ENCODE measurements around the gene ZZZ3. TPM values are rescaled to one million over a fixed set of nuclear protein-coding genes. Genes with fewer than 3 reads are reported as not detected.
"Not testable (repeated sequence)": the region's sequence is repeated elsewhere in the genome, so short reads cannot be mapped to it uniquely, and the experiment has no call there.

The ZZZ3 gene
- total RNA-seq, 1 experiment from 2014 or later = 25.4 TPM

DNA sequence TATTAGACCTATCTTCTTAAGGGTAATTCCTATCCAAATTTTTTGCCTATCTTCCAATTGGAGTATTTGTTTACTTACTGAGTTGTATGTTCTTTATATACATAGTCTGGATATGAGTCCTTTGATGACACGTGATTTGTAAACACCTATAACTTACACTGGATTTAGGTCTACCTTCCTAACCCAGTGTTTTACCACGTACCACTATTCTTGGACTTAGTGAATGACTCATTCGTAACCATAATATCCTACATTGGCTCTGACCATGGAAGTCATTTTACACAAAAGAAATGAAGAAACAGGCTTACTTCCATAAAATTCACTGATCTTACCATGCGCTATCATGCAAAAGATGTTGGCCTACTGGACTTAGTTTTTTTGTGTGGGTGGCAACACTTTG is 23.9 kb upstream of the ZZZ3 start:
- H3K9me3 Mint-ChIP-seq (ENCODE audit: unreplicated experiment) = no peaks in the 10 kb centered on the region
- POLR2A ChIA-PET = no interaction called here
- no peaks in the 10 kb centered on the region for H3K9me3 ChIP-seq
- no peaks in the 10 kb centered on the region for H3K4me1 ChIP-seq
- CTCF ChIA-PET = no interaction called here
- BruUV-seq (replicated peaks) = no TSS peak
- H3K4me3 Mint-ChIP-seq (ENCODE audit: unreplicated experiment) = no peak overlapping the region
- no peak for DNase-seq
- TF ChIP-seq, protein P1, sequence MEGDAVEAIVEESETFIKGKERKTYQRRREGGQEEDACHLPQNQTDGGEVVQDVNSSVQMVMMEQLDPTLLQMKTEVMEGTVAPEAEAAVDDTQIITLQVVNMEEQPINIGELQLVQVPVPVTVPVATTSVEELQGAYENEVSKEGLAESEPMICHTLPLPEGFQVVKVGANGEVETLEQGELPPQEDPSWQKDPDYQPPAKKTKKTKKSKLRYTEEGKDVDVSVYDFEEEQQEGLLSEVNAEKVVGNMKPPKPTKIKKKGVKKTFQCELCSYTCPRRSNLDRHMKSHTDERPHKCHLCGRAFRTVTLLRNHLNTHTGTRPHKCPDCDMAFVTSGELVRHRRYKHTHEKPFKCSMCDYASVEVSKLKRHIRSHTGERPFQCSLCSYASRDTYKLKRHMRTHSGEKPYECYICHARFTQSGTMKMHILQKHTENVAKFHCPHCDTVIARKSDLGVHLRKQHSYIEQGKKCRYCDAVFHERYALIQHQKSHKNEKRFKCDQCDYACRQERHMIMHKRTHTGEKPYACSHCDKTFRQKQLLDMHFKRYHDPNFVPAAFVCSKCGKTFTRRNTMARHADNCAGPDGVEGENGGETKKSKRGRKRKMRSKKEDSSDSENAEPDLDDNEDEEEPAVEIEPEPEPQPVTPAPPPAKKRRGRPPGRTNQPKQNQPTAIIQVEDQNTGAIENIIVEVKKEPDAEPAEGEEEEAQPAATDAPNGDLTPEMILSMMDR (IDR thresholded peaks at IDR 0.05; ENCODE audit: insufficient read depth in 1 of 2, low read depth in 1 of 2, low read length in 1 of 2, severe bottlenecking in 1 of 2, unreplicated experiment in 1 of 2) = no peak
- H3K27me3 Mint-ChIP-seq (ENCODE audit: insufficient read depth, unreplicated experiment) = no peaks in the 10 kb centered on the region
- H3K27ac Mint-ChIP-seq (ENCODE audit: unreplicated experiment) = no peak overlapping the region
- H3K4me1 Mint-ChIP-seq (ENCODE audit: low read depth, unreplicated experiment) = no peaks in the 10 kb centered on the region
- peaks cover 22% of the 10 kb centered on the region for H3K36me3 Mint-ChIP-seq (ENCODE audit: insufficient read depth, unreplicated experiment)
- H3K36me3 ChIP-seq (ENCODE audit: control insufficient read depth, insufficient read depth, low read length) = no peaks in the 10 kb centered on the region
- H3K4me3 ChIP-seq (ENCODE audit: low read depth, low read length) = no peak overlapping the region
- H3K27me3 ChIP-seq (replicated peaks; ENCODE audit: control insufficient read depth, insufficient read depth, low read length) = no peaks in the 10 kb centered on the region
- intact Hi-C loops (cut with micrococcal nuclease; ENCODE audit: unreplicated experiment) = no loop called here

DNA sequence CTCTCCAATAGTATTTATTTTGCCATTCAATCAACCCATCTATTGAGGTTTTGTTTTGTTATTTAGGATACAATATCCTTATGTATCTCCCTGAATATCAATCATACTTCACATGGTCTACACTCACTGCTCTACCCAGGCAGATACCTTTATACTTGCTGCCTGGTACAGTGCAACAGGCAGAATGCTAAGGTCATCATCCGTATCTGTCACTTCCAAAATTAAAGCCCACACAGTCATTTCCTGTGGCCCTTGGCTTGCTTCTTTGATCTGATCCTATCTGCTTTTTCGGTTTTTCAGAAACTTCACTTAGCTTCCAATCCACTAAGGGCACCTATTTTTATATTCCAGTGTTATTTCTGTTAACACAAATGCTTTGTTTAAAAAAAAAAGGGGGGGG is 22.3 kb upstream of the ZZZ3 start:
- ChIA-PET CTCF (no interaction called here), POLR2A (no interaction called here)
- no peaks in the 10 kb centered on the region for H3K4me1 Mint-ChIP-seq (ENCODE audit: low read depth, unreplicated experiment)
- no peaks in the 10 kb centered on the region for H3K9me3 Mint-ChIP-seq (ENCODE audit: unreplicated experiment)
- BruUV-seq (replicated peaks) = no TSS peak
- Histone ChIP-seq H3K27me3 (replicated peaks; ENCODE audit: control insufficient read depth, insufficient read depth, low read length) (no peaks in the 10 kb centered on the region), H3K4me1 (no peaks in the 10 kb centered on the region), H3K36me3 (ENCODE audit: control insufficient read depth, insufficient read depth, low read length) (no peaks in the 10 kb centered on the region), H3K9me3 (no peaks in the 10 kb centered on the region), H3K4me3 (ENCODE audit: low read depth, low read length) (no peak overlapping the region)
- H3K27me3 Mint-ChIP-seq (ENCODE audit: insufficient read depth, unreplicated experiment) = no peaks in the 10 kb centered on the region
- no peak overlapping the region for H3K4me3 Mint-ChIP-seq (ENCODE audit: unreplicated experiment)
- TF ChIP-seq, protein P1 (IDR thresholded peaks at IDR 0.05; ENCODE audit: insufficient read depth in 1 of 2, low read depth in 1 of 2, low read length in 1 of 2, severe bottlenecking in 1 of 2, unreplicated experiment in 1 of 2) = no peak
- peaks cover 8% of the 10 kb centered on the region for H3K36me3 Mint-ChIP-seq (ENCODE audit: insufficient read depth, unreplicated experiment)
- intact Hi-C loops (cut with micrococcal nuclease; ENCODE audit: unreplicated experiment) = no loop called here
- no peak overlapping the region for H3K27ac Mint-ChIP-seq (ENCODE audit: unreplicated experiment)
- DNase-seq = no peak

DNA sequence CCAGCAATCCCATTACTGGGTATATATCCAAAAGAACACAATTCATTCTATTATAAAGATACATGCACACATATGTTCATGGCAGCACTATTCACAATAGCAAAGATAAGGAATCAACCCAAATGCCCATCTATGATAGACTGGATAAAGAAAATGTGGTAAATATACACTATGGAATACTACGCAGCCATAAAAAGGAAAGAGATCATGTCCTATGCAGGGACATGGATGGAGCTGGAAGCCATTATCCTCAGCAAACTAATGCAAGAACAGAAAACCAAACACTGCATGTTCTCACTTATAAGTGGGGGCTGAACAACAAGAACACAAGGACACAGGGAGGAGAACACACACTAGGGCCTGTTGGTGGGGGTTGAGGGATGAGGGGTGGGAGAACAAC is 17.2 kb upstream of the ZZZ3 start:
- H3K9me3 ChIP-seq; H3K27me3 ChIP-seq (replicated peaks; ENCODE audit: control insufficient read depth, insufficient read depth, low read length); H3K27ac Mint-ChIP-seq (ENCODE audit: unreplicated experiment); H3K4me3 ChIP-seq (ENCODE audit: low read depth, low read length); H3K27me3 Mint-ChIP-seq (ENCODE audit: insufficient read depth, unreplicated experiment); POLR2A ChIA-PET; CTCF ChIA-PET; BruUV-seq (replicated peaks); DNase-seq; intact Hi-C loops (cut with micrococcal nuclease; ENCODE audit: unreplicated experiment); H3K36me3 ChIP-seq (ENCODE audit: control insufficient read depth, insufficient read depth, low read length); H3K4me1 ChIP-seq; H3K9me3 Mint-ChIP-seq (ENCODE audit: unreplicated experiment); H3K36me3 Mint-ChIP-seq (ENCODE audit: insufficient read depth, unreplicated experiment); H3K4me1 Mint-ChIP-seq (ENCODE audit: low read depth, unreplicated experiment); H3K4me3 Mint-ChIP-seq (ENCODE audit: unreplicated experiment): not testable (repeated sequence)

- ChIA-PET CTCF (no interaction called here), POLR2A (no interaction called here)
- Histone ChIP-seq H3K4me1 (no peaks in the 10 kb centered on the region), H3K36me3 (ENCODE audit: control insufficient read depth, insufficient read depth, low read length) (no peaks in the 10 kb centered on the region), H3K27me3 (replicated peaks; ENCODE audit: control insufficient read depth, insufficient read depth, low read length) (no peaks in the 10 kb centered on the region), H3K9me3 (no peaks in the 10 kb centered on the region), H3K4me3 (ENCODE audit: low read depth, low read length) (no peak overlapping the region)
- H3K4me3 Mint-ChIP-seq (ENCODE audit: unreplicated experiment) = no peak overlapping the region
- TF ChIP-seq, protein P1 (IDR thresholded peaks at IDR 0.05; ENCODE audit: insufficient read depth in 1 of 2, low read depth in 1 of 2, low read length in 1 of 2, severe bottlenecking in 1 of 2, unreplicated experiment in 1 of 2) = no peak
- no peak overlapping the region for H3K27ac Mint-ChIP-seq (ENCODE audit: unreplicated experiment)
- DNase-seq = no peak
- H3K4me1 Mint-ChIP-seq (ENCODE audit: low read depth, unreplicated experiment) = no peaks in the 10 kb centered on the region
- intact Hi-C loops (cut with micrococcal nuclease; ENCODE audit: unreplicated experiment) = no loop called here
- H3K9me3 Mint-ChIP-seq (ENCODE audit: unreplicated experiment) = no peaks in the 10 kb centered on the region
- BruUV-seq (replicated peaks) = no TSS peak
- peaks cover 5% of the 10 kb centered on the region for H3K36me3 Mint-ChIP-seq (ENCODE audit: insufficient read depth, unreplicated experiment)
- no peaks in the 10 kb centered on the region for H3K27me3 Mint-ChIP-seq (ENCODE audit: insufficient read depth, unreplicated experiment)
Observed at GRCh38 chr1:77697441-77697840, 15.0 kb upstream of the ZZZ3 start.
